RWPE1 (cell line): ENCODE results near the gene CA12.

Experiments
- CTCF ChIA-PET: fragments of 350-600 bp; sonication (Branson Sonifier 250); formaldehyde crosslinking; extraction: SDS; loops from one replicate; lab custom pipeline; 2021; lab: Yijun Ruan, JAX
- POLR2A ChIA-PET: fragments of 400-600 bp; formaldehyde crosslinking; extraction: SDS; loops from one replicate; lab custom pipeline; 2020; ENCODE audit warnings: antibody characterized with exemption; ENCODE audit not compliant: low non-redundant PET; lab: Yijun Ruan, JAX
- DNase-seq: peaks from one replicate; pipeline ENCODE4 v3.0.0; 2012; ENCODE audit warnings: low spot score
- H3K27ac ChIP-seq: fragments of 450-650 bp; 2 replicates; pipeline ENCODE4 v1.5.1; 2017
- CTCF ChIP-seq: fragments of 450-650 bp; conservative IDR thresholded peaks from 2 replicates; pipeline ENCODE4 v1.5.1; 2017; ENCODE audit warnings: low read depth, mild to moderate bottlenecking

Gene CA12

DNA sequence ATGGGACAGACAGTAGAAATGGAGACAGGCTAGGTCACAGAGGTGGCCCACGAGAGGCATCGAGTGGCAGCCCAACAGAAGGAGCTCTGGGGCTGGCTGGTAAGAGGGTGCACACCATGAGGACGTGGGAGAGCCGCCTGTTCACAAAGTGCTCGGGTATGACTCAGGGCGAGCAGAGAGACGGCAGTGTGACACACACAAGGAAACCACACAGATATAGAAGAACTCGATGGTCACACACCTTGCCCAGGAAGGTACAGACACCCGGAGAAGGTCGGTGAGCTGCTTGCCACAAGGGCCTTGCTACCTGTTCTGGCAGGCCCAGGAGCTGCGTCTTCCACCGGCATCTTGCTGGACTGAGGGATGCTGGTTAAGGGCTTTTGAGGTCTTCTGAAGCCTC, 50.2 kb downstream of the CA12 start:
- POLR2A ChIA-PET, result no interaction called here
- DNase-seq, result peak; percentile 62
- peak overlapping the region; percentile 34 for H3K27ac ChIP-seq
- CTCF ChIA-PET, result no interaction called here
- no peak for TF ChIP-seq CTCF

DNA sequence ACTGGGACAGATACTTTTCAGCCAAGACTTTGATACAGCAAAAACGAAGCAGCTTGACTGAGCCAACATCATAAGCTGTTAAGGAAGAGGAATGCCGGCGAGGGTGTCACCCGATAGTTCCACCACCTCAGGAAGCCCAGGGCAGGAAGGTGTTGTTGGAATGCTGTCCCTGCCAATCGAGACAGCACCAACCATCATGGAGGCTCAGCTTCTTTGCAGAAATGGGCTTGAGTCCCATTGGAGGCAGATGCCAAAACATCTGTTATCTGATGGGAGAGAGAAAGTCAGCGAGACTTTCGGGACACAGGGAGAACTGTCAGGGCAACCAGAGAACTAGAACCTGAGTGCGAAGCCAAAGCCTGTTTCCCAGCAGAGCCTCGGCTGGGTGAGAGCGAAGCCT, 50.7 kb downstream of the CA12 start:
- TF ChIP-seq CTCF, result no peak
- POLR2A ChIA-PET, result no interaction called here
- peak overlapping the region; percentile 34; the same call in 1 of the 2 replicates for H3K27ac ChIP-seq
- CTCF ChIA-PET, result no interaction called here
- DNase-seq, result no peak

DNA sequence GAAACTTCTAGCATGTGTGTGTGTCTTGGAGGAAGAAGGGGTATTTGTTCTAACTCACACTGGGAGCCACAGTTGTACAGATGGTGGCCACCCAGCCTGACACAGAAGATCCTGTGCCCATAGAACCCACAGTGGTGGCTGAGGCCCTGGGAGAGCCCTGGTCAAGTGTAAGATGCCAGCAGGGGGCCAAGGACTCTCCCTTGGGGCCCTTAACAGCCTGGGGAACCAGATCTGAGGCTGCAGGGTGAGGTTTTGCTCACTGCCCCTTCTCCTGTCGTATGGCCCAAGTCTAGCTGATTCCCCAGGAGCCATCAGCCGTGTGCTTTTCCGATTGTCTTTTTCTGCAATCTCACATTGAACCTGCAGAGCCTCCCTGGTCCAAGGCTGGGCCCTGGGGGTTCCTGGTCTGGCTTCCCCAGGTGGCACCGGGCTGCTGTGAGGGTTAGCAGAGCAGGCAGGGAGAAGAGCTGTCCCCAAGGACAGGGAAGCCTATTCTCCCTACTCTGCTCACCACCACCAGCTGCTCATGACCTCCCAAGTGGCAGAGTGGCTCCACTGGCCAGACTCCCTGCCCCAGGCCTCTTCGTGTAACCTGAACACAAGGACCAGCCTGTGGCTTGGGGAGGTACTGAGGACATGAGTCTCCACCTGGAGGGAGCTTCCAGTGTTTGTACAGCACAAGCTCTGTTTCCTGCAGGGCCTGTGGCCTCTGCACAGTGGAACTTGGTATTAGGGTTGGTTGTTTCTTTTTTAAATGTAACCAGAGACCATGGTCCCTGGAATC, 51.9 kb downstream of the CA12 start:
- CTCF ChIA-PET, result interaction anchor here (0.5 kb wide), 1 partner anchor 27 kb away, joined by 3 read pairs; no protein-coding TSS in a partner anchor
- TF ChIP-seq CTCF, result no peak
- POLR2A ChIA-PET, result no interaction called here
- DNase-seq, result no peak
- H3K27ac ChIP-seq, result peak overlapping the region; percentile 1; the same call in 1 of the 2 replicates

GRCh38 chr15:63327648-63328421, 53.8 kb downstream of the CA12 start:
- CTCF ChIA-PET, result no interaction called here
- POLR2A ChIA-PET, result interaction anchor here (0.7 kb wide), 1 partner anchor 50 kb away, joined by 3 read pairs; no protein-coding TSS in a partner anchor

GRCh38 chr15:63324770-63325169, 56.9 kb downstream of the CA12 start:
- H3K27ac ChIP-seq, result no peak overlapping the region
- ChIA-PET CTCF (no interaction called here), POLR2A (no interaction called here)
- no peak for TF ChIP-seq CTCF
- DNase-seq, result no peak

More at GRCh38 chr15:63327648-63328421, 53.8 kb downstream of the CA12 start:
- DNase-seq, result no peak
- H3K27ac ChIP-seq, result no peak overlapping the region
- TF ChIP-seq CTCF, result no peak

DNA sequence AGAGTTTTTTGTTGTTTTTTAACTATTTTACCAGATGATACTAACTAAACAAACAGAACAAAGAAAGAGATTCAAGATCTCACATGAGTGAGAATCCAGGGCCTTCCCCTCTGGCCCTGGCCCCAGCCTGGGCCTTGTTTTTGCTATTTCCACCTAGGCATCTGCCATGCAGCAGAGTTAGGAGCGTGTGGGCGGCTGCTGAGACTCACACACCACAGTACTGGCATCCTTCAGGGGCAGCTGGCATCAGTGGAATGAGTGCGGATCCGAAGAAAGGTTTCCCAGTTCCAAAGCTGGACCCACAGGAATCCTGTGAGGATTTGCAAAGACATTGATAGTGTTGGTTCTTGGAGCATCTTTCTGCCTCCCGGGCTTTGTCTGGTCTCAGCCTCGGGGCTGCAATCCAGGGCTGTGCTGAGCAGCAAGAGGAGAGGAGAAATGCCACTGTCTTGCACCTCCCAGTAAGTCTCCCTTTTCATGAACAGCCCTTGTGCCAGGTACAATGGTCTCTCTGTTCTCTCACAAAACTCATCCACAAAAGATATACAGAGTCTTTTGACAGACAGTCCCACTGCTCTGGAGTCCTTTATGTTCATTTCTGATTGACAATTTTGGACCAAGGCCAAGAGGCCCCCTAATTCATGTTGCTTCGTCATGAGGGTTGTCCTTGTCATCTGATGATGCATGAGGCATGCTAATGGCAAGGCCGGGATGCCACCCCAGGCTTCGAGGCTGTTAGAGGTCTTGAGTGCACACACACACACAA, 57.7 kb downstream of the CA12 start:
- CTCF ChIA-PET, result no interaction called here
- peak overlapping the region; percentile 14; the same call in 1 of the 2 replicates for H3K27ac ChIP-seq
- no peak for DNase-seq
- no peak for TF ChIP-seq CTCF
- POLR2A ChIA-PET, result no interaction called here
